Right ventricle myocardium superior (tissue), 1 donor: ENCODE results near the gene ZNF384. TPM values are rescaled to one million over a fixed set of nuclear protein-coding genes. Genes with fewer than 3 reads are reported as not detected.
A peak's percentile ranks its signal among the peaks of the same experiment; 100 is the strongest.

Source experiments
- ATAC-seq: fragments of 200-7000 bp; cut with Tn5 transposase; one replicate; pipeline ENCODE4 v1.9.1; 2020; ENCODE audit warnings: mild to moderate bottlenecking; ENCODE audit not compliant: poor library complexity
- DNase-seq: peaks from one replicate; pipeline ENCODE4 v3.0.0-alpha.2; 2020
- intact Hi-C: fragments of 100-400 bp; cut with DNase I; formaldehyde crosslinking; loops from one replicate; pipeline ENCODE4 v1.11.2; 2022
- total RNA-seq: library from RNA; stranded (reverse); fragmentation: NEBNext Ultra II Directional; extraction: Animal tissue kit (Norgen Biotek cat#: 25700); gene quantifications from one replicate; pipeline ENCODE4 v1.2.1, GENCODE V29; 2021
- donor health status: DM: no; HTN: yes; CAD: no; lungs with severe emphysema.

ZNF384 gene
- total RNA-seq, 1 donor from 2014 or later: 23.0 TPM

GRCh38 chr12:6666211-6666610 is 23.0 kb downstream of the ZNF384 start:
- DNase-seq (no peak), ATAC-seq (no peak)
- intact Hi-C loops: no loop called here

GRCh38 chr12:6664902-6665301 is 24.3 kb downstream of the ZNF384 start:
- DNase-seq: no peak
- intact Hi-C loops: no loop called here
- no peak for ATAC-seq

GRCh38 chr12:6662906-6663742 is 26.1 kb downstream of the ZNF384 start, which contains the start of gene ING4:
Gene ING4 (minus strand): TSS chr12:6663119. CDS start chr12:6663101, 18 bp downstream.
- ATAC-seq (peak; percentile 100), DNase-seq (peak; percentile 98)
- intact Hi-C loops: no loop called here

- ATAC-seq (peak; percentile 35), DNase-seq (no peak)
- intact Hi-C loops: no loop called here
These were observed 26.6 kb downstream of the ZNF384 start for GRCh38 chr12:6662602-6662905.

DNA sequence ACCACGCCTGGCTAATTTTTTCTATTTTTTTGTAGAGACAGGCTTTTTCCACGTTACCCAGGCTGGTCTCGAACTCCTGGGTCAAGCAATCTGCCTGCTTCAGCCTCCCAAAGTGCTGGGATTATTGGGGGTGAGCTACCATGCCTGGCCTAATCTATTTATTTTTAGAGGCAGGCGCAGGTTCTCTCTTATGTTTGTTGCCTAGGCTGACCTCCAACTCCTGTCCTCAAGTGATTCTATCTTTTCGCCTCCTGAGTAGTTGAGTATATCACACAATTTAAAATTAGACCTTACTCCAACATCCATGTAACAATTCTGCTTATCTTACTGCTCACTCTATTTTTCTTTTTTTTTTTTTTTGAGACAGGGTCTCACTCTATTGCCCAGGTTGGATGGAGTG is 35.2 kb downstream of the ZNF384 start:
- ATAC-seq: peak; percentile 88
- intact Hi-C loops: loop anchor here (5.0 kb wide), 1 partner anchor 37 kb away; no protein-coding TSS in a partner anchor

DNA sequence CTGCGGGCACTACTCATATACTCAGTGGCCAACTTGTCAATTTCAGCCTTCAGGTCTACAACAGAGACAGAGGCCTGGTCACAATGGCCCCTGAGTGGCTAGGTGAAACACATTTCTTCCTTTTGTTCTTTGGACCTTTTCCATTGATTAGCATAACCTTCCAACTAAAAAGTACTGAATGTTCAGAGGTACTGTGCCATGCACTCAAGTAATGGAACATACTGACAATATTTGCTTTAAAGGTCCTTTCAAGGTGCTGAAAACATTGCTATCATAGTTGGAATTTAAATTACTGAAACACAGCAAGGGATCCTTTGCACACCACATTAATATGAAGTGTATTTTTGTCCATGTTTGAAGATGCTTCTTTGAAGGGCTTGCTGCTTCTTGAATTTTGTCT is 35.8 kb downstream of the ZNF384 start:
- peak; percentile 52 for ATAC-seq
- intact Hi-C loops: loop anchor here (5.0 kb wide), 1 partner anchor 36 kb away; no protein-coding TSS in a partner anchor
- no peak for DNase-seq

More for the DNA sequence above, 35.2 kb downstream of the ZNF384 start:
- no peak for DNase-seq

DNA sequence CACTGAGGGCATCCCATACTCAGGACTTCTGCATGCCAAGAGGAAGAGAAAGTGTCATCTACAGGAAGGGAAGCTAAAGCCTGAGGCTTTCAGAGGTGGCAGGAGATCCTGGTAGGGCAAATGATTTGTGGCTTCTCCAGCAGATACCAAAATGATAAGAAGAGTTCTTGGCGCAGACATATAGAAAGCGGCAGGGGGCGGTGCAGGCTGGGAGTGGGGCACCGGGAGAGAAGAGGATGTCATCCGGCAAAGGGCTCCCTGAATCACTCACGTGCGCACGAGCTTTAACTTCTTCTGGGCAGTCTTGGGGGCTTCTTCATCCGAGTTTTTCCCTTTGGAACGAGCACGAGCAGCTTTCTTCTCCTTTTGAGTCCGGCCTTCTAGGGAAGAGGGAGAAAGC is 36.8 kb downstream of the ZNF384 start:
- intact Hi-C loops: loop anchor here (5.0 kb wide), 1 partner anchor 35 kb away; no protein-coding TSS in a partner anchor
- ATAC-seq (no peak), DNase-seq (no peak)

DNA sequence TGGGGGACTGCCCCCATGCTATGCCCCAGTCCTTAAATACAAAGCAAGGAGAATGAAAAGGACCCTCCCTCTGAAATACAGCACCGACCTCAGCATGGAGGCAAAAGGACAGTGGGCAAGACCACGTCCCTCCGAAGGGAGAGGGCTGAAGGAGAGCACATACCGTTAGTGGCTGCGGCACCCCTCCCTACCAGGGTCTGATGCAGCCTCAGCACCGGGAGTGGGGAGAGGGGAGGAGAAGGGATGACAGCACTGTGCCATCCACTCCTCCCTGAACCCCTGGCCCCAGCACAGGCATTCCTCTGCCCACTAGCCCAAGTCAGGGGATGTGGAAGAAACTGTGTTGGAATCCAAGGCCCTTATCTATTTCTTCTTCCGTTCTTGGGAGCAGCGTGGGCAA is 38.3 kb downstream of the ZNF384 start:
- ATAC-seq: no peak
- intact Hi-C loops: loop anchor here (5.0 kb wide), 1 partner anchor 34 kb away; no protein-coding TSS in a partner anchor
- DNase-seq: no peak

GRCh38 chr12:6647083-6647604 is 42.0 kb downstream of the ZNF384 start, which contains the start of gene ACRBP:
Gene ACRBP (minus strand): TSS chr12:6647432. CDS start chr12:6647366, 66 bp downstream.
- ATAC-seq (peak; percentile 97), DNase-seq (peak; percentile 93)
- intact Hi-C loops: no loop called here

GRCh38 chr12:6646276-6647082 is 42.7 kb downstream of the ZNF384 start:
- DNase-seq (peak; percentile 39), ATAC-seq (peak; percentile 16)
- intact Hi-C loops: no loop called here

GRCh38 chr12:6644903-6645302 is 44.3 kb downstream of the ZNF384 start:
- intact Hi-C loops: no loop called here
- ATAC-seq (no peak), DNase-seq (peak; percentile 64)

- peak; percentile 38 for ATAC-seq
- DNase-seq: no peak
- intact Hi-C loops: no loop called here
These were observed 44.9 kb downstream of the ZNF384 start for GRCh38 chr12:6644257-6644596.

DNA sequence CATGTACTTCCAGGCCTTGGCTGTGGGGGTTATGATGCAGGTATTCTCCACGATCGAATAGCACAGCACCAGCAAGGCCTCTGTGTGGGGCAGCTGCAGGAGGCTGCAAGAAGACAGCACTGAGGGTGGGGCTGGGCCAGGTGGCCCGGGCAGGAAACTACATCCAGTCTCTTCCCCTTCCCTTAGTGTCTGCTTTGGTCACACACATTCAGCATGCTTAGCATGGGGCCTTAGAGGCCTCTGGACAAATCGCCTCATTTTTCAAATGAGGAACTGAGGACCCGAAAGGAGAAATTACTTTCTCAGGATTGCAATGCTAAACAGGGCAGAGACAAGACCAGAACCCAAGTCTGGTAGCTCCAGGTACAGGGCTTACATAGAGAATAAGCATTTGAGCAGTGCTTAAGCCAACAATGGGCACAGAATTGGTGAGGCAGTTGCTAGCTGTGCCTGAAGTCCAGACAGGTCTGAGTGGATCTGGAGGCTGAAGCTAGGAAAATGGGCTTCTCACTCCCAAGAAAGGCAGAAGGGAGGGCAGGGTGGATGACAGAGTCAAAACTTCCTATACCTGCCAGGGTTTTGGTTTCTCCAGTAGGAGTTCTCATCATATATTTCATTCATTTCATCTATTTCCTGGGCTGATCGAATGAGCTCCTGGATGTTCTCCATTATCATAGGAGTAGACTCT is 45.5 kb downstream of the ZNF384 start:
- intact Hi-C loops: no loop called here
- DNase-seq: no peak
- ATAC-seq: peak; percentile 27

DNA sequence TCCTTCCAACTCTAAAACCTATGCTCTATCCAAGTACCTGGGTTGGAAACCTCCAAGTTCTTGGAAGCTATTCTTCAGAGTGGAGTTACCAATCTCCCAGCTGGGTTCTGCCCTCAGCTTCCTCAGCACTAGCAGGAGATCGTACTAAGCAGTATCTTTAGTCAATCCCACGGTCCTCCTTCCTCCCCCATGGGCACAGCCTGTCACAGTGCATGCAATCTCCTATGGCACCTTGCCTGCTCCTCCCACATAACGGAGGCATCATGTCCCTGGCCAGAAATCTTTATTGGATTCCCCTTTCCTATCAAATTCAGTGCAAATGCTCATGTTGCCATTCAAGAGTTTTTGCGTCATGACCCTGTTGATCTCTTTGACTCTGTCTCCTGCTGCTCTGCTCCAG is 48.0 kb downstream of the ZNF384 start:
- DNase-seq (no peak), ATAC-seq (no peak)
- intact Hi-C loops: no loop called here

GRCh38 chr12:6640497-6640896 is 48.7 kb downstream of the ZNF384 start:
- no peak for DNase-seq
- no peak for ATAC-seq

GRCh38 chr12:6639151-6639801 is 49.9 kb downstream of the ZNF384 start:
- DNase-seq (no peak), ATAC-seq (no peak)
- intact Hi-C loops: no loop called here

More at GRCh38 chr12:6640497-6640896, 48.7 kb downstream of the ZNF384 start:
- intact Hi-C loops: no loop called here

DNA sequence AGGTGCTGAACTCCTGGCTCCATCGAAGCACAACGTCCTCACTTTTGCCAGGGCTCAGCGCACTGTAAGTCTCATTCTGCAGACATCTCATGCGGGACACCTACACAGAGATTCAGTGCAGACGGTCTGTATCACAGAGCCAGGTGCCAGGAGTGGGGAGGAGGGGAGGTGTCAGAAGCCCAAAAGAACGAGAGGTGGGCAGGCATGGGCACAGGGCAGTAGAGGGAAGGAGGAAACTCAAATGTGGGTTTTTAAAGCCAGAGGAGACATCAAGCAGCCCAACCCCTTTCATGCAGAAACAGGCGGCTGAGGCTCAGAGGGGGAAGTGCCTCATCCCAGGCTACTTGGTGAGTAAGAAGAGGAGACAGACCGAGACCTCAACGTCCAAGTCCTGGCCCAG is 50.9 kb downstream of the ZNF384 start:
- no peak for ATAC-seq
- intact Hi-C loops: no loop called here
- DNase-seq: no peak

- DNase-seq: no peak
- intact Hi-C loops: no loop called here
- peak; percentile 52 for ATAC-seq
These were observed 53.2 kb downstream of the ZNF384 start, which contains the start of gene LPAR5 for GRCh38 chr12:6635856-6636531. Gene LPAR5 (minus strand): TSS chr12:6635959. CDS start chr12:6621248, 14,711 bp downstream.
